HG02623 (cell line): Measurements from ENCODE around the gene NTN3.
"Not testable (repeated sequence)": the region's sequence is repeated elsewhere in the genome, so short reads cannot be mapped to it uniquely, and the experiment has no call there.

Experiments
- ATAC-seq: cut with Tn5 transposase; IDR thresholded peaks from one replicate; pipeline ENCODE4 v1.9.1; 2021; ENCODE audit warnings: moderate library complexity; ENCODE audit not compliant: unreplicated experiment

The NTN3 gene

DNA sequence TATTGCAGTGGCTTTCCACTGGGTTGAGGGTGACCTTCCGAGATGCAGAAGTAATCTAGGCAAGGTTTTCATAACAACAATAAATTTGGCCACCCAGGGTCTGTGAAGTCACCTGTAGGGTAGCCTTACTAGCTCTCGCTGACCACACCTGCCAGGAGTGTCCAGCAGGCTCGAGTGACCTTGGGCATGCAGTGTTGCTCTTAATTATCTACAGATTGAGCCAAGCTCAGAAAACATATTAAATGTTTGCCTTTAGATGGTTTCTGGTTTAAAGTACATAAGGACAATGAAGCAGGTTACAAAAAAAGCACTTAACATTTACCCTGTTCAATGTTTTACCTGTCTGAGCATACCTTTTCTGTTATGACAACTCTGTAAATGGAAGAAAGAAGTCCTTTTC lies 5.6 kb downstream of the NTN3 start:
- no peak for ATAC-seq

DNA sequence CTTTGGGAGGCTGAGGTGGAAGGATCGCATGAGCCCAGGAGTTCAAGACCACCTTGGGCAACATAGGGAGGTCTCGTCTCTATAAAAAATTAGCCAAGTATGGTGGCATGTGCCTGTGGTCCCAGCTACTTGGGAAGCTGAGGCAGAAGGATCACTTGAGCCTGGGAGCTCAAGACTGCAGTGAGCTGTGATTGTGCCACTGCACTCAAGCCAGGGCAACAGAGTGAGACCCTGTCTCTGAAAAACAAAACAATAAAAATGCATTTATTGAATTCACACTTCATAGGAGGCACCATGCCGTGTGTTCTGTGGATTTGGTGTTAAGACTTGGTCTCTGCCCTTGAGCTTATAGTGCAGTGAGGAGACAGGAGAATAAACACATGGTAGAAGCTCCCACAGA lies 6.2 kb downstream of the NTN3 start:
- ATAC-seq = no peak

DNA sequence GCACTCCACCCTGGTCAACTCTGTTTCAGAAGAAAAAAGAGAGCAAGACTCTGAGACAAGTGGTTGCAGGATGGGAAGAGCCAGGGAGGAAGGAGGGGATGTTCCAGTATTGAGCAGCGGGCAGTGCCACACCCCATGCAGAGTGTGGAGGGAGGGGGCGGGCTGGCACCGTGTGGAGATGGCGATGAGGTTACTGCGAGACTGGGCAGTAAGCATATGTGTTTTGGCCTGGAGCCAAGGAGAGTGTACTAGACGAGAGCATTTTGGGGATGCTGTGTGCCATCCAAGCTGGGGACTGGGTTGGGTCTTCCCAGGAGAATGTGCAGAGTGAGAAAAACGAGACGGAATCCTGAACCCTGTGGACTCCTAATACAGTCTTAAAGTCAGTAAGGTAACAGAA lies 7.2 kb downstream of the NTN3 start:
- no peak for ATAC-seq

DNA sequence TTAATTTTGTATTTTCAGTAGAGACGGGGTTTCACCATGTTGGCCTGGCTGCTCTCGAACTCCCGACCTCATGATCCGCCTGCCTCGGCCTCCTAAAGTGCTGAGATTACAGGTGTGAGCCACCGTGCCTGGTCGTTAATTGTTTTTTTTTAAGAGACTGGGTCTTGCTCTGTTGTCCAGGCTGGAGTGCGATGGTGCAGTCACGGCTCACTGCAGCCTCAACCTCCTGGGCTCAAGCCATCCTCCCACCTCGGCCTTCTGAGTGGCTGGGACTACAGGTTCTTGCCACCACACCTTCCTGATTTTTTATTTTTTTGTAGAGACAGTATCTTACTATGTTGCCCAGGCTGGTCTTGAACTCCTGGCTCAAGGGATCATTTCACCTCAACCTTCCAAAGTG lies 8.9 kb downstream of the NTN3 start:
- not testable (repeated sequence) for ATAC-seq

DNA sequence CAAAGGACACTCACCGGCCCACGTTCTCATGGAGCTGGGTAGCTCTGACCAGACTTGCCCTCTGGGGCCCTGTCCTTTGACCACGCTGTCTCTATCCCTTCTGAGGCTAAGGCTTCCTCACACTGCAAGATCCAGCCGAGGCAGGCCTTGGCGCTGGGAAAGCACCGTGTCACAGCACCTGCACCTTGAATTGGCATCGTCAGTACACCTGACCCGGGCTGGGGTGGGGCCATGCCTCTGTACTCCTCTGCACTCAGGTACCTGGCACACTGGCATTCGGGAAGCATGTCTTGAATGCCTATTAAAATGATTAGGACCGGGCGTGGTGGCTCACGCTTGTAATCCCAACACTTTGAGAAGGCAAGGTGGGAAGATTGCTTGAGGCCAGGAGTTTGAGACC lies 9.9 kb downstream of the NTN3 start:
- ATAC-seq = no peak

DNA sequence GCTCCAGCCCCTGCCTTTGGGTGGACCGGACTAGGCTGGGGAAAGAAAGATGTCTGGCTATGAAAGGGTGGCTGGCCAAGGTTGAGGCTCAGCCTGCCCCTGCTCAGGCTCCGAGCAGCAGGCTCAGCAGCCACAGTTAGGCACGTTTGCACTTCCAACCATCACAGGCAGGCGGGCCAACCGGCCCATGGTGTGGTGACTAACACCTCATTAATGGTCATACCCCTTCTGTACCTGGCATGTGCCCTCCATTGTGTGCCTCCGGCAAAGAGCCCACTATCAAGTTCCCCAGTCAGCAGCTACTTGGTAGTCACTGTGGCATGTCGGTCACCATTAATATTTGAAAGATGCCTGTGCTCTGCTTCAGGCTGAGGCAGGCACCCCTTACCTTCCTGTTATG lies 10.6 kb downstream of the NTN3 start:
- no peak for ATAC-seq

DNA sequence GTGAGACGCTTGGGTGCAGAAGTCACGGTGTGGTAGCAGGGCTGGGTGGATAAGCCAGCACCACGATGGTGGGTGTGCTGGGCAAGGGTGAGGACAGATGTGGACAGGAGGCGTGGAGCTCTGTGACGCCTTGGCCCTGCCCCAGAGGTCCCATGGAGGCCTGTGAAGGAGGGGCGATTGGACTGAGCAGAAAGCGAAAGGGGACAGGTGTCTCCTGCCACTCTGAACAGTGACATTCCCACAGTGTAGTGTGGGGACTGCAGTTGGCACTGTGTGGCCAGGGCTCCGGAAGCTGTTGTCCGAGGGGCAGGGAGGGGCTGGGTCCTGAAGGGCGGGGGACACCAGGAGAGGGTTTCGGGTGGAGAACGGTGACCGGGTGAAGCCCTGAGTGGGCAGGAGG lies 11.2 kb downstream of the NTN3 start:
- ATAC-seq = no peak

DNA sequence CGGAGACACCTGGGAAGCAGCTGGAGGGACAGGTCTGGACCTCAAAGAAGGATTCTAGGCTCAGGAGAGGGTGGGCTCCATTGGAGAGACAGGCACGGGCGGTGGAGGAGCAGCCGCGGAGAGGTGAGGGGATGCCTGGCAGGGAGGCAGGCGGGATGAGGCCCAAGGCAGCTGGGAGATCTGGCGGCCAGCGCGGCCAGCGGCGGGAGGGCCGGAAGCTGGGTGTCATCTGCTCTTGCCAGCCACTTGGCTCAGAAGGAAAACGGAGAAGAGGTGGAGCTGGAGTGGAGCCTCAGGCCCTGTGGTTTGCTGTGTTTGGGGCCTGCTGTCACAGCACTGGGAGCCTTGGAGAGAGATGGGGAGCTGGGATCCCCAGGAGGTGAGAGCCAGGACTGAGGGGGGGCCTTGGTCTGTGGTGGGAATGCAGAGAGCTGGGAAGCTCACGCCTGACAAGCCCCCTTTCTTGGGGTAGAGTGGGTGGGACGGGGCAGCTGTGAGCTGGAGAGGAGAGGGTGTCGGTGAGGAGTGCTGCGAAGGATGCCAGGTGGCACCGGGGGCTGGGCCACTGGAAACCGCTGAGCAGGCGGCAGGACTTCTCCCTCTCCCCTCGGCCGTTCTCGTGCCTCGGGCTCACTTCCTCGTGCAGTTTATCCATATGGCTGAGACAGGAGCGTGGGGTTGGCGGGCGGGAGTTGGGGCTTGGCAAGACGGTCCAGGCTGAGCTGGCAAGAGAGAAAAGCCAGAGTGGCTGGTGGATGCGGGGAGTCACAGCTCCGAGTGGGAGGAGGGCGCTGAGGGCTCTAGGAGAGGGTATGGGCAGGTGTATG lies 11.8 kb downstream of the NTN3 start:
- ATAC-seq = no peak

DNA sequence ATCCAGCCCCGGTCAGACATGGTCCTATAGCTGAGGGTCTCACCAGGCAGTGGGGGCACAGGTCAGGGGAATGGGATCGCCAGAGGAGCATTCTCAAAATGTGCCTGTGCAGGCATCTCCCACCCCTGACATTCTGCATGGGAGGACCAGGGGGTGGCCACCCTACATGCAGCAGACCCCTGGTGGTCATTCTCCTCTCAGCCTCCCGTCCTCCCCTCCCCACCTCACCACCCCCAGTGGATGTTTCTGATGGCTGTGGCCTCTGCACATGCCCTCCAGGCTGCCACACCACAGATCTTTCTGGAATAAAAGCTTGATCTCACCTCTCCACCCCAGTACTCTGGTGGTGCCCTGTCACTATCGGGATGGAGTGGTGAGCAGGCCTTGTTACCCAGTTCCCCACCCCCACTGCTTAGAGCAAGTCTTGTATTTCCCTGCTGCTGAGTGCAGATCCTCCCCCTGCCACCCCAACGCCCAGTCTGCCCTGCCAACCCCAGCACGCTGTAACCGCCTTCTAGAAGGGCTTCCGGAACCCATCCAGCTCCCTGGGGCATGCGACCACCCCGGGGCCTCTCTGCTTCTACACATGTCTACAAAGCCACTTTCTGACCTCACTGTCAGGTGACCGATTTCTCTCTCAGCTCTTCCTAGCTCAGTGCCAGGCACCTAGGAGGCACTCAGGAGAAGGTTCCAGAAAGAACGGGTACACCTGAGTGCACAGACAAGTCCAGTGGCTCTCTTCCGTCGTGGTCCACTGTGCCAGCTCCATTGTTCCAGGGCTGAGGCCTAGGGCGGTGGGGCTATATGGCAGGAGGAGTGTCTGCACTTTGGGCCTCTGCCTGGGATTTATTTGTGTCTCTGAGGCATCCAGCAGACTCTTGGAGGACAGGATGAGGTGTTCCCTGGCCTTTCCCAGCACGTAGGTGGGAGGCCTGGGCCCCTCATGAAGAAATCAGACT lies 13.1 kb downstream of the NTN3 start:
- no peak for ATAC-seq

DNA sequence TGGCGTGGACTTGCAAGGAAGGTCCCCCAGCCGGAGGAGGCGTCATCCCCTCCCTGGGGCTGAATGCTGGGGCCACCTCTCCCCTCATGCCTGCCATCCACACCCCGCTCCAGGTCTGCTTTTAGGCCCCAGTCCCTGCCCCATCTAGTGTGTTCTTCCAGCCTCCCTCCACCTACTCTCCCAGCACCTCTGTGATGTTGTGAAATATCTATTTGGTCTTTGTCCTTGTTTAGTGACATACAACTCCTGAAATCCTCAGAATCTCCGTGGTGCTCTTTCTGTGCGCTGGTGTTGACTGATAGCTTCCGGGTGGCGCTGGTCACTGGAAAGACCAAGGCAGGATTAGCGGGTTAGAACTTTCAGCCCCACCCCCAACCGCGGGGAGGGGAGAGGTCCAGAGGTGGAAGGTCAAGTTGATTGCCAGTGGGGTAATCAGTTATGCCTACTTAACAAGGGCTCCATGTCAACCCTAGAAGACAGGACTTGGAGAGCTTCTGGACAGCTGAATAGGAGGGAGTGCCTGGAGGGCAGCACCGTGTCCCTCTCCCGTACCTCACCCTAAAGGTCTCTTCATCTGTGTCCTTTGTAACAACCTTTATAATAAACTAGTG lies 13.9 kb downstream of the NTN3 start:
- ATAC-seq = no peak

DNA sequence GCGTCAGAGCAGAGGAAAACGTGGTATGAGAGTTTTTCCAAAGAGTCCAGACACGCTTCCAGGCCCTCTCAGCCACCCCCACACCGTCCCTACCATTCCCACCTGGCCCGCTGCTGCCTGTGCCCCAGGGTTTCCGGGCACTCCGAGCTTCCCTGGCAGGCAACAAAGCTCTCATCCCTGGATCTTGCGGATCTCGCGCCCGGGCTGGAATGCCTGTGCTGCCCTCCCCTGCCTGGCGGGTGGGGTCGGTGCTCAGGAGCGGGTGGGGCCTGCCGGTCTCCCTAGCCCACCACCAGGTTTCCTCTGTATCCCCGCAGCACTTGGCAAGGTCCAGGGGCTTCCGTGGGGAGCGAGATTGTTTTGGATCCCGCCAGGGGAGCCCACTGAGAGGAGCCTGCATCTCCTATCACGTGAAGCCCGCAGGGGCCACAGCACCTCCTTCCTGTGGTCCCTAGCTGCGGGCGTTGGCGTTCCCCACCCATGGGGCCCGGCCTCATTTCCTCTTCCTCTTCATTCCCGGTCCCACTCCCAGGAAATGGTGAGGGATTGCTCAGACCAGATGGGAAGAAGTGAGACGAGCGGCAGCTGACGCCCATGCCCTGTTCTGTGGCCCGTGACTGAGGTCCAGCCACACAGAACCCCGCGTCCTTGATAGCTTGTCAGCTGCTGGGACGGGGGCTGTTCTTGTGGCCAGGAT lies 14.9 kb downstream of the NTN3 start:
- ATAC-seq = no peak

DNA sequence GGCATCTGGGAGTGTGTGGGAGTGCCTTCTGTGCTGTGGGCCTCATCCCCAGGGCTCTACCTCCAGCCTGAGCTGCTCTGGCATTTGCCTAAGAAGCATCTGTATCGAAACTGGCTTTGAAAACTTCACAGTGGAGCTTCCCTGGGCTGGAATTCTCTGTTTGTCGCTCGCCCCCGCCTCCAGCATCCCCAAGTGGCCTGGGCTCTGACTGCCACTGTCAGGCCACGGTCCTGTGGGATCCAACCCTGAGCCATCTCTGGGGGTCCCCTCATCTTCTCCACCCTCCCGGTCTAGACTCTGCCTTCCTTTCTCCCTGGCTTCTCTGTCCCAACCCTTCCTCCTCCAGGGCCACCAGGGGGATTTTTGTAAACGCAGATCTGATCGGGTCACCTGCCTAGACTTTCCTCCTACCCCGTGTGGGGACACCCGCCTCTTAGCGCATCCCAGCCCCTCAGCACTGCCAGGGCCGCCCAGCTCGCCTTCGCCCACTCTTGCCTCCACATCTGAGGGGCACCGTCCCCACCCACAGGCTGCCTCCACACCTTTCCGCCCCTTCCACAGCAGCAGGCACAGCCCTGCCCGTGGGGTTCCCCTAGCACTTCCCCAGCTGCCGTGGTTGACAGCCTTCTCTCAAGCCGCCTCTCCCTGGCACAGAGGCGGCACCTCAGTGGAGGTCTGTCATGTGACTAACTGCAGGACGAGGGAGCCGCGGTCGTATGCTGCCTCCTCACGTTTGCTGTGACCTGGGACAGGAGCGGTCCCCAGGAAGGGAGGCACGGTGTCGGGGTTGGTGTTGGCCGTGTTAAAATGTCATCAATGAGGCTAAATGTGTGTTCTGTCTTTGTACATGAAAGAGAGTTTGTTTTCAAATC lies 15.8 kb downstream of the NTN3 start:
- no peak for ATAC-seq

DNA sequence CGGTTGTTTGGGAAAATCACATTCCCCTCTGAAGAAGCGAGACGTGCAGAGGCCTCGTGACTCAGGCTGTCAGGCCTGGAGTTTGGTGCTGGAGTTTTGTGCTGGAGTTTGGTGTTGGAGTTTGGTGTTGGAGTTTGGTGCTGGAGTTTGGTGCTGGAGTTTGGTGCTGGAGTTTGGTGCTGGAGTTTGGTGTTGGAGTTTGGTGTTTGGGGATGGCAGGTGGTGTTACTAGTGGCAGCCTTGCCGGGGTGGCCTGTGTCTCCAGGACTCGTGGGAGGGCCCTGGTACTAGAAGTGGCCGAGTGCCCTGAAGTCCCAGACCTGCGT lies 16.4 kb downstream of the NTN3 start:
- no peak for ATAC-seq

DNA sequence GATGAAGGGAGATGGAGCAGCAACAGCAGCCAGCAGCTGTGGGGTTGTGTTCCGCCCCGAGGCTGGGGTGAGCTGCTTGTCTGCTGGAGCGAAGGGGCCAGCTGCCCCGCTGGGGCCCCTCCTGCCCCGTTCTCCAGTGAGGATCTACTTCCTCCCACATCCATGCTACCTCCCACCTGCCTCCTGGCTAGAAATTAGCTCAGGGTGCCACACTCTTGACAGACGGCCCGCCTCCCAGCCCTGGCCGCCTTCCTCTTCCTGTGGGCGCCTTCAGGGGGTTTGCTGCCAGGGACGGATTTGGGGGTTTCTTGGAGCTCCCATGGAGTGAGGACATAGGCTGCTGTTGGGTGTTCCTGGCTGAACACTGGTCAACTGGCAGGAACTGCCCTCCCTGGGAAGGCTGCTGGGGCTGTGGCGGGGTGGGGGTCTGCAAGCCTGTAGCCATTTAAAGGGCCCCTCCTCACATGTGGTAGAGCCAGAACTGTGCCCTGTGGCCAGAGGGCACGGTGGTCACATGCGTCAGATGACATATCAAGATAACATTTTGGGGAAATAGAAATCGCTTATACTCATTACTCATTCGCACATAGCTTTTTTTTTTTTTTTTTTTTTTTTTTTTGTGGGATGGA lies 16.9 kb downstream of the NTN3 start:
- no peak for ATAC-seq

DNA sequence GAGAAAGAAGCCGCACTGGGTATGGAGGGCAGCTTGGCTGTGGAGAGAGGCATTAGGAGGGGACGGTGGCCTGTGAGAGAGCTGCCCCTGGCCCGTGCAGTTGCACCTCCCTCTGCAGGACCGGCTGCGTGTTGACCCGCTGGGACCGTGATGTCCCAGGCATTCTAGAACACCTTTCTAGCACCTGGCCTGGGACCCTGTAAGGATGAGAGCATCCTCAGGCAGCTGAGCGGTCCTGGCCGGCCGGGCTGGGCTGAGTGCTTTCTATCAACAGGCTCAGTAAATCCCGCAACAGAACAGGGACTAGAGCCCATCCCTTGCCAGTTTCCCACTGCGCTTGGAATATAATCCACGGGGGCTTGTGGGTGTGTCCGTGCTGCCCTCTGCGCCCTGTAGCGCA lies 18.5 kb downstream of the NTN3 start:
- no peak for ATAC-seq

DNA sequence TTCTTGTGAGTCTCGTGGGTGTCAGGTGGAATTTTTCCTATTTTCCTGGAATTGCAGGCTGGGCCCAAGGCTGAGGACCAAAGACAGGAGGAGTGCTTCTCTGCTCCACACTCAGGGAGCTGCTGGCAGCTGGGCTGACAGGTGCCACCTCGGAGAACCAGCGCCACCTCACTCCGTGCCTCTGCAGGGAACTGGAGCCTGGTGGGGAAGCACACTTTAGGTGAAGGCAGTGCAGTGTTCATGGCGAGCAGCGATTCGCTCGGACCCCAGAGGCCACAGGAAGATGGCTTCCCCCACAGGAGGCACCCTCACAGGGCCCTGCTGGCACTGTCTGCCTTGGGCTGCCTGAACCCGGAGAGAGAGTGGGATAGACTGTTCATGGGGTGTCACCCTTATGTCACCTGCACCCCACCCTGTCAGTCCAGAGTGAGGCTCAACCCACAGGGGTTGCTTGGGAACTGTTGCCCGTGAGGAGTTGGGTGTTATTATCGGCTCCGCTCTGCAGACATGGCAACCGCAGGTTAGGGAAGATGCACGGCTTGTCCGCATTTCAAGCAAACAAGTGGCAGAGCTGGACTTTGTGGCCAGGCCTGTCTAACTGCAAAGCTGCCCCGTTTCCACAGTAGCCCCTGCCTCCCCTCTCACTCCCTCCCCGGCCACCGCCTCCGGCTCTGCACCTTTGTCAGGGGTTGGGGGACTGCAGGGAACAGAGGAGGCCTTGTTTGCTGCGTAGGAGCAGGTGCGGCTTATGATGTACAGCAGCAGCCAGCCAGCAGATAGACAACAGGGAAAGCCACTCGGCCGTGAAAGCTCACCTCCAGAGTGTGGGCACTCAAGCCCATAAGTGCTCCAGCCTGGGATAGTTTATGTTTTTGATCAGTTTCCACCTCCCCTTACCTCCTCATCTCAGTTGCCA lies 19.4 kb downstream of the NTN3 start:
- no peak for ATAC-seq

DNA sequence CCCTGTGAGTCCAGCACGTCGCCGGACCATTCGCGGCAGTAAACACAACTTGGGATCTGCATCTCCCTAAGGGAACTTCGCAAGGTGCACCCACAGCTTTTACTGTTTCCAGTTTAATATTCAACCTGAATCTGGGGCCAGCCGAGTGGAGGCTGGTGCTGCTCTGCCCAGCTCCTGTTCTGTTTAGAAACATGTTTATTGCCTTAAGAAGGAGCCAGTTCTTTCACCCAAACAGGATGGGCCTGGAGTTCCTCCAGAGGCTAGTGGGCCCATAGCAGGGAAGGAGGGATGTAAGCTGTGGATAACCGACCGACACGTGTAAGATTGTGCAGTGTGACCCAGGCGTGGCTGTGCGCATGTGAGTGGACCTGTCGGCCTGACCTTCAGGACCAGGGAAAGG lies 21.2 kb downstream of the NTN3 start:
- no peak for ATAC-seq

DNA sequence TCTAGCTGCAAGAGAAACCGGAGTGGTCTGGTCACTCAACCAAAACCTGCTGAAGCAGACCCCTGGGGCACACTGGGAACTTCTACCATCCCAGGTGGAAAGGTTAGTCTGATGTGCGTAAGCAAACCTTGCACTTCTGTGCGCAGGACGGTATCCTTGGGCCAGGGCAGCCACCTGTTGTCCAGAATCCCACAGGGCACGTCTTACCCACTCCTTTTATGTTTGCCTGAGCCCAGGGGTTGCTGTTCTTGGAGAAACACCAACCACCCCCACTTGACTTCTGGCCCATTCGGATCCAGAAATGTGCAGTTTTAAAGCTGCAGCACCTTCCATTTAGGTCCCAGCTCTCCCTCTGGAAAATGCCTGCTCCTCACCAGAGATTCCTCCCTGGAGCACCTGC lies 22.5 kb downstream of the NTN3 start:
- no peak for ATAC-seq

DNA sequence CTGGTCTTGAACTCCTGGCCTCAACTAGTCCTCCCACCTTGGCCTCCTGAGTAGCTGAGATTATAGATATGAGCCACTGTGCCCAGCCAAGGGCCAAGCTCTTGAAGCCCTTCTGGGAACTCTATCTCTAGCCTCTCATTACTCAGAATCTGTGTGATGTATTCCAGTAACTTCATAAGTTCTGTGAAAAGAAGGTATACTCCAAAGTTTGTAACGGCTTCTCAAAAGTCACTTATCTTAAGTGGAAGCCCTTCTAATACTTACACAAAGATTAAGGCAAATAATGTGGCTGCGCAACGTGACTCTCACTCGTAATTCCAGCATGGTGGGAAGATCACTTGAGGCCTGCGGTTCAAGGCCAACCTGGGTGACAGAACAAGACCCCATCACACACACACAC lies 23.5 kb downstream of the NTN3 start:
- ATAC-seq = no peak
